SK-N-SH (cell line): ENCODE results near the gene C2CD4B. TPM values are rescaled to one million over a fixed set of nuclear protein-coding genes. Genes with fewer than 3 reads are reported as not detected.

Experiments used
- CTCF ChIA-PET: fragments of 300-600, 350-600 bp; formaldehyde crosslinking; extraction: SDS; loops from one replicate; lab custom pipeline; 2021; lab: Yijun Ruan, JAX
- POLR2A ChIA-PET: fragments of 350-600 bp; sonication (Branson Sonifier 250); formaldehyde crosslinking; extraction: SDS; loops from one replicate; lab custom pipeline; 2020; ENCODE audit warnings: antibody characterized with exemption, inconsistent platforms; lab: Yijun Ruan, JAX
- DNase-seq: peaks from one replicate; pipeline ENCODE4 v3.0.0; 2012
- H2AFZ ChIP-seq: fragments of 200-600 bp; sonication (generic); 2 replicates; pipeline ENCODE4 v1.8.1; 2016; ENCODE audit warnings: antibody characterized with exemption, mild to moderate bottlenecking, low read depth
- H3F3A ChIP-seq: fragments of 200-600 bp; sonication (generic); replicated peaks from 2 replicates; pipeline ENCODE3; 2016; ENCODE audit warnings: antibody characterized with exemption, mild to moderate bottlenecking; ENCODE audit not compliant: insufficient read depth
- H3K27ac ChIP-seq, 2 experiments: fragments of 200-500 bp in 1 of 2; fragments of 200-600 bp in 1 of 2; sonication (Bioruptor generic) in 1 of 2; sonication (generic), shearing (Covaris generic) in 1 of 2; 2 replicates each; pipeline versions ENCODE4 v1.5.1 to v1.6.1; 2014 to 2016; ENCODE audit warnings: low read depth in 2 of 2, inconsistent platforms in 1 of 2, low read length in 1 of 2, mild to moderate bottlenecking in 1 of 2, mixed read lengths in 1 of 2
- H3K27me3 ChIP-seq: fragments of 200-600 bp; sonication (generic), shearing (Covaris generic); 2 replicates; pipeline ENCODE4 v1.6.1; 2016; ENCODE audit warnings: mixed run types; ENCODE audit not compliant: insufficient read depth
- H3K36me3 ChIP-seq, 2 experiments: fragments of 200-500 bp in 1 of 2; fragments of 200-600 bp in 1 of 2; sonication (Bioruptor generic) in 1 of 2; sonication (generic) in 1 of 2; replicated peaks in 1 of 2; 2 replicates each; pipeline versions ENCODE3 to v1.5.1; 2014 to 2016; ENCODE audit warnings: low read length in 1 of 2, mild to moderate bottlenecking in 1 of 2; ENCODE audit not compliant: insufficient read depth in 2 of 2, control insufficient read depth in 1 of 2
- H3K4me1 ChIP-seq, 2 experiments: fragments of 200-500 bp in 1 of 2; fragments of 200-600 bp in 1 of 2; sonication (Bioruptor generic) in 1 of 2; sonication (generic), shearing (Covaris generic) in 1 of 2; 2 replicates each; pipeline versions ENCODE4 v1.5.1 to v1.6.1; 2014 to 2016; ENCODE audit warnings: low read depth in 1 of 2, low read length in 1 of 2, mixed run types in 1 of 2; ENCODE audit not compliant: insufficient read depth in 2 of 2, control insufficient read depth in 1 of 2
- H3K4me2 ChIP-seq: fragments of 200-600 bp; sonication (generic), shearing (Covaris generic); 2 replicates; pipeline ENCODE4 v1.6.1; 2017; ENCODE audit warnings: mixed run types
- H3K4me3 ChIP-seq, 2 experiments: fragments of 200-500 bp in 1 of 2; fragments of 200-600 bp in 1 of 2; sonication (Bioruptor generic) in 1 of 2; sonication (generic), shearing (Covaris generic) in 1 of 2; 2 replicates each; pipeline versions ENCODE4 v1.5.1 to v1.8.1; 2014 to 2016; ENCODE audit warnings: low read depth in 2 of 2, inconsistent platforms in 1 of 2, low read length in 1 of 2, mild to moderate bottlenecking in 1 of 2, mixed read lengths in 1 of 2, moderate library complexity in 1 of 2
- H3K79me2 ChIP-seq: fragments of 200-600 bp; sonication (generic); 2 replicates; pipeline ENCODE4 v1.8.1; 2017; ENCODE audit warnings: mild to moderate bottlenecking; ENCODE audit not compliant: insufficient read depth
- H3K9ac ChIP-seq: fragments of 200-600 bp; sonication (generic); 2 replicates; pipeline ENCODE4 v1.6.1; 2017; ENCODE audit warnings: mixed run types
- H3K9me2 ChIP-seq: fragments of 200-600 bp; sonication (generic); 2 replicates; pipeline ENCODE4 v1.6.1; 2017; ENCODE audit warnings: mixed run types
- H3K9me3 ChIP-seq: fragments of 200-600 bp; sonication (generic); 2 replicates; pipeline ENCODE4 v1.6.1; 2017; ENCODE audit warnings: mixed run types, mild to moderate bottlenecking, moderate library complexity
- H4K20me1 ChIP-seq: fragments of 200-600 bp; sonication (generic); 2 replicates; pipeline ENCODE4 v1.6.1; 2017; ENCODE audit warnings: mild to moderate bottlenecking, mixed run types; ENCODE audit not compliant: insufficient read depth
- CTCF ChIP-seq: fragments of 200-600 bp; sonication (generic); IDR thresholded peaks from 2 replicates; pipeline ENCODE4 v1.6.1; 2017; ENCODE audit warnings: antibody characterized with exemption, mild to moderate bottlenecking, moderate library complexity
- GABPA ChIP-seq: IDR thresholded peaks from 2 replicates; pipeline ENCODE4 v1.4.0; 2012; ENCODE audit warnings: low read depth, mild to moderate bottlenecking
- GATA2 ChIP-seq: sonication (generic); formaldehyde crosslinking; IDR thresholded peaks from 2 replicates; pipeline ENCODE4 v1.5.0; 2020; ENCODE audit warnings: mild to moderate bottlenecking, missing genetic modification reagents
- JUND ChIP-seq: IDR thresholded peaks from 2 replicates; pipeline ENCODE4 v1.4.0; 2012
- NFIC ChIP-seq: IDR thresholded peaks from 2 replicates; pipeline ENCODE4 v1.4.0; 2012; ENCODE audit warnings: borderline replicate concordance
- POLR2AphosphoS5 ChIP-seq: IDR thresholded peaks from 2 replicates; pipeline ENCODE4 v1.6.1; 2012; ENCODE audit warnings: low read depth, low read length
- RAD21 ChIP-seq: IDR thresholded peaks from 2 replicates; pipeline ENCODE4 v1.6.1; 2012; ENCODE audit warnings: mild to moderate bottlenecking, low read length
- RXRA ChIP-seq: IDR thresholded peaks from 2 replicates; pipeline ENCODE4 v1.4.0; 2012; ENCODE audit warnings: low read depth, mild to moderate bottlenecking, borderline replicate concordance
- SIN3A ChIP-seq: IDR thresholded peaks from 2 replicates; pipeline ENCODE4 v1.6.1; 2012; ENCODE audit warnings: low read depth, mild to moderate bottlenecking, low read length, moderate library complexity, borderline replicate concordance
- SMC3 ChIP-seq: IDR thresholded peaks from 2 replicates; pipeline ENCODE4 v1.6.1; 2012; ENCODE audit warnings: low read depth, low read length, improper control_type of control experiment
- TCF12 ChIP-seq: IDR thresholded peaks from 2 replicates; pipeline ENCODE4 v1.4.0; 2012
- TEAD4 ChIP-seq: IDR thresholded peaks from 2 replicates; pipeline ENCODE4 v1.4.0; 2012; ENCODE audit warnings: mild to moderate bottlenecking, borderline replicate concordance; ENCODE audit not compliant: insufficient read depth
- WGBS: methylation state at CpG from one replicate; pipeline ENCODE4 v1.1.6; 2017; ENCODE audit warnings: low lambda C conversion rate; 5-methylcytosine and 5-hydroxymethylcytosine counted together
- polyA plus RNA-seq, 3 experiments: library from polyadenylated mRNA; depleted of rRNA; stranded (reverse); fragments of >200 nt; gene quantifications; 2 replicates each; pipeline ENCODE4 v1.2.3, GENCODE V29; 2012

The C2CD4B gene
- polyA plus RNA-seq, 1 of the 3 experiments (the other 2 are of a cell fraction) = not detected

GRCh38 chr15:62125773-62126172, 39.3 kb downstream of the C2CD4B start:
- 10% methylated on average over 2 of the region's 2 CpGs for WGBS
- no peak overlapping the region for H3K4me2 ChIP-seq
- no peaks in the 10 kb centered on the region for H3K9me3 ChIP-seq
- H3K79me2 ChIP-seq = no peaks in the 10 kb centered on the region
- ChIA-PET POLR2A (no interaction called here), CTCF (interaction anchor here (0.8 to 3.4 kb wide), 19 partner anchors 13 to 182 kb away, joined by 3 to 24 read pairs (median 3); partner anchors contain the start of gene VPS13C)
- H3K4me1 ChIP-seq = peaks cover 0 to 5% of the 10 kb centered on the region in 2 experiments; a peak in 2 of 4 replicates
- H3K27ac ChIP-seq = no peak overlapping the region; a peak in 1 of 4 replicates
- H2AFZ ChIP-seq = no peak overlapping the region
- H3K27me3 ChIP-seq = no peaks in the 10 kb centered on the region
- TF ChIP-seq SIN3A (no peak), POLR2AphosphoS5 (no peak), SMC3 (peak; percentile 42; the same call in 1 of the 2 replicates), CTCF (peak; percentile 53), RAD21 (peak; percentile 59), TCF12 (0 out of 2 replicates have a peak, but pooled peaks have one; percentile 8)
- no peaks in the 10 kb centered on the region for H4K20me1 ChIP-seq
- no peaks in the 10 kb centered on the region for H3F3A ChIP-seq
- peak; percentile 36 for DNase-seq
- no peaks in the 10 kb centered on the region for H3K9me2 ChIP-seq
- H3K9ac ChIP-seq = no peak overlapping the region
- no peaks in the 10 kb centered on the region for H3K36me3 ChIP-seq
- H3K4me3 ChIP-seq = no peak overlapping the region

GRCh38 chr15:62124973-62125303, 40.1 kb downstream of the C2CD4B start:
- no peaks in the 10 kb centered on the region for H3K9me3 ChIP-seq
- H3K9ac ChIP-seq = no peak overlapping the region
- H3K27ac ChIP-seq = no peak overlapping the region; a peak in 1 of 4 replicates
- 69% methylated on average over 2 of the region's 2 CpGs for WGBS
- H3K9me2 ChIP-seq = no peaks in the 10 kb centered on the region
- no peaks in the 10 kb centered on the region for H3F3A ChIP-seq
- no peak overlapping the region for H2AFZ ChIP-seq
- H3K27me3 ChIP-seq = no peaks in the 10 kb centered on the region
- no peak overlapping the region for H3K4me3 ChIP-seq
- CTCF ChIA-PET = interaction anchor here (0.8 to 3.4 kb wide), 10 partner anchors 14 to 182 kb away, joined by 3 to 24 read pairs (median 5); partner anchors contain the start of genes C2CD4B and VPS13C
- no peaks in the 10 kb centered on the region for H3K36me3 ChIP-seq
- peaks cover 2 to 6% of the 10 kb centered on the region in 2 experiments; a peak in 2 of 4 replicates for H3K4me1 ChIP-seq
- POLR2A ChIA-PET = no interaction called here
- DNase-seq = no peak
- H4K20me1 ChIP-seq = no peaks in the 10 kb centered on the region
- no peaks in the 10 kb centered on the region for H3K79me2 ChIP-seq
- H3K4me2 ChIP-seq = no peak overlapping the region
- TF ChIP-seq GABPA (no peak), TEAD4 (no peak), NFIC (no peak), JUND (no peak), GATA2 (no peak), RXRA (no peak)
- TF ChIP-seq, all 33 proteins: peak for 0
